Measurements from ENCODE around the gene FBP1.
A peak's percentile ranks its signal among the peaks of the same experiment; 100 is the strongest.

Gene FBP1

DNA sequence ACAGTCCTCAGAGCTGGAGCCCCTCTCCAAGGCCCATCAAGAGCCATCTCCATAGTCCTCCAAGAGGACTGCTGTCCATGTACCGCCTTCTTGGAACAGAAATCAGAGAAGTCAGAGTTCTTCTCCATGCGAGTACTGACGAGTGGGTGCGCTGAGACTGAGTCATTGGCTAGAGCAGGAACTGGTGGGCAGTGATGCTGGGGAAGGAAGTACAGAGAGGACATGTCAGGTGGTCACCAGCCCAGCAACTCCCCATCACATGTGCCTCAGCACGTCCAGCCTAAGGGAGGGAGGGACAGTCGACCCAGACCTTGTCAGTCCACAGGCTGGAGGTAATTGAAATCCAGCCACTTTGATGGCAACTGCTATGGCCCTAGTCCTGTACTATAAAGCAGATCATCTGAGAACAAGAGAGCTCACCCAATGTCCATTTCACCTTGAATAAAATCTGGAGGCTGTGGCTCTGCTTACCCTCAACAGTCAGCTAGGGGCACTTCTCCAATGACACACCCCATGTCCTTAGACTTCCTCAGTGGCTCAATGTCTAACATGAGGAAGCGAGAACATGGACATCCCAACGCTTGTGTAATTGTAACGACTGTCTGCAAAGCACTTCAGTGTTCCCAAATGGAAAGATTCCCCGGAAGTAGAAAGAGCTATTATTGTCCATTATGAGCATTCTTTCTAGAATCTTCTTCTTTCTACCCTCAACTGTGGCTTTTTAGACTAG lies 15.0 kb upstream of the FBP1 start:
- H4K5ac ChIP-seq (ENCODE audit: low read length), result no peak overlapping the region
- no peak overlapping the region for H3K9ac ChIP-seq (ENCODE audit: low read length)
- H3K4ac ChIP-seq (ENCODE audit: low read depth, low read length), result no peak overlapping the region
- no peaks in the 10 kb centered on the region for H3K27me3 ChIP-seq (ENCODE audit: insufficient read depth, low read length, poor library complexity)
- H3K36me3 ChIP-seq (ENCODE audit: control insufficient read depth, insufficient read depth, low read length), result no peaks in the 10 kb centered on the region
- no peak overlapping the region for H2AK5ac ChIP-seq (ENCODE audit: low read length)
- no peak overlapping the region for H2BK15ac ChIP-seq (replicated peaks; ENCODE audit: low read depth)
- H4K8ac ChIP-seq (ENCODE audit: low read depth, low read length), result no peak overlapping the region
- H3K18ac ChIP-seq (ENCODE audit: low read length), result no peak overlapping the region
- no peak overlapping the region for H3K4me3 ChIP-seq (ENCODE audit: low read length)
- H3K79me2 ChIP-seq (ENCODE audit: control insufficient read depth, insufficient read depth, low read length), result no peaks in the 10 kb centered on the region
- H3K56ac ChIP-seq (ENCODE audit: low read length), result no peak overlapping the region
- H3K23ac ChIP-seq (ENCODE audit: low read length), result no peak overlapping the region
- H2BK5ac ChIP-seq (ENCODE audit: low read length), result no peak overlapping the region
- no peak for DNase-seq
- H3K4me1 ChIP-seq (ENCODE audit: control insufficient read depth, low read depth, low read length), result no peaks in the 10 kb centered on the region
- H3K27ac ChIP-seq (ENCODE audit: low read depth, low read length), result no peak overlapping the region
- H3K79me1 ChIP-seq (ENCODE audit: low read length), result no peaks in the 10 kb centered on the region
- H3K4me2 ChIP-seq (ENCODE audit: low read length), result no peak overlapping the region
- WGBS (ENCODE audit: extremely low coverage, insufficient coverage, low lambda C conversion rate), result no CpG with 5 or more reads among the region's 10 CpGs
- H2BK120ac ChIP-seq (ENCODE audit: low read depth, low read length), result no peak overlapping the region

DNA sequence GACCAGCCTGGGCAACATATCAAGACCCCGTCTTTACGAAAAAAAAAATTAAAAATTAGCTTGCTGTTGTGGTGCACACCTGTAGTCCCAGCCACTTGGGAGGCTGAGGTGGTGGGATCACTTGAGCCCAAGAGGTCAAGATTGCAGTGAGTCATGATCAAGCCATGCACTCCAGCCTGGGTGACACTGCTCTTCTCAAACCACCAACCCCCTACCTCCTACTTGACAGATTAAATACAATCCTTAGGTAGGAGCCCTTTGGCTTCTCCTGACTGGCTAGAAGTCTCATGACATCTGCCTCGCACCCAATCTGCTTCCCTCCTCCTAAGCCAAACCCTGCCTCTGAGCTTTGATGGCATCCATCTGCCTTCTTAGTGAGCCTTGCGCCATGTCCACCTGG lies 11.6 kb upstream of the FBP1 start:
- Histone ChIP-seq H4K8ac (ENCODE audit: low read depth, low read length) (no peak overlapping the region), H3K27me3 (ENCODE audit: insufficient read depth, low read length, poor library complexity) (no peaks in the 10 kb centered on the region), H2AK5ac (ENCODE audit: low read length) (no peak overlapping the region), H2BK15ac (replicated peaks; ENCODE audit: low read depth) (no peak overlapping the region), H3K23ac (ENCODE audit: low read length) (no peak overlapping the region), H2BK120ac (ENCODE audit: low read depth, low read length) (no peak overlapping the region), H3K4me3 (ENCODE audit: low read length) (no peak overlapping the region), H3K4ac (ENCODE audit: low read depth, low read length) (no peak overlapping the region), H2BK5ac (ENCODE audit: low read length) (no peak overlapping the region), H3K79me1 (ENCODE audit: low read length) (no peaks in the 10 kb centered on the region), H3K27ac (ENCODE audit: low read depth, low read length) (no peak overlapping the region), H3K18ac (ENCODE audit: low read length) (no peak overlapping the region), H3K36me3 (ENCODE audit: control insufficient read depth, insufficient read depth, low read length) (no peaks in the 10 kb centered on the region), H3K56ac (ENCODE audit: low read length) (no peak overlapping the region), H3K9ac (ENCODE audit: low read length) (no peak overlapping the region), H3K79me2 (ENCODE audit: control insufficient read depth, insufficient read depth, low read length) (no peaks in the 10 kb centered on the region), H4K5ac (ENCODE audit: low read length) (no peak overlapping the region), H3K4me2 (ENCODE audit: low read length) (no peak overlapping the region), H3K4me1 (ENCODE audit: control insufficient read depth, low read depth, low read length) (no peaks in the 10 kb centered on the region)
- no CpG with 5 or more reads among the region's 4 CpGs for WGBS (ENCODE audit: extremely low coverage, insufficient coverage, low lambda C conversion rate)
- DNase-seq, result peak; percentile 34

DNA sequence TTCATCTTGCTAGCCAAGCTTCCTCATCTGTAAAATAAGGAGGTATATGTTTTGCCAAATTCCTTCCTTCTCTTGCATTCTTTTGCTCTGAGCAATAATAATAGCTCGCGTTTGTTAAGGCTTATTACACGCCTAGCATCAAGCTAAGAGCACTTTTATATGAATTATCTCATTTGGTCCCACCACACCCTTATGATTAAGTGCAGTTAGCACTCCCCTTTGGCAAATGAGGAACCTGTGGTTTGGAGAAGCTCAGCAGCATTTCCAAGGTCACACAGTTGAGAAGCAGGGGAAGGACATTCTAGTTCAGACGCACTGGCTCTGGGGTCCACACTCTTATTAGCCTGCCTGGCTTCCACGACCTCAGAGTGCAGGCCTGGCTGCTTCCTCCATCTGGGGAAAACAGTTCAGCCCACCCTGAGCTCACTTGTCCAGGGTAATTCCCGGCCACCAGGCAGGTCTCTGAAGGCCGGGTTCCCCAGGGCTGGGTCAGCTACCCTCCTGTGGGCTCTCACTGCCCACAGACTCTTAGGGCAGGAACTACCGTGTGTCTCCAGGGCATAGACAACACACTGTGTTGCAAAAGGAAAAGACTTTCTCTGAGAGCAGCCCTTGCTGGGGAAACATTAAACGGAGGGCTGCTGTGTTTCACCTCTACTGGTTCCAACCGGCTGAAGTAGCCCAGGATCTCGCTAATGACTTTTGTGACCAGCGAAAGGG lies 9.9 kb upstream of the FBP1 start:
- Histone ChIP-seq H4K8ac (ENCODE audit: low read depth, low read length) (no peak overlapping the region), H3K18ac (ENCODE audit: low read length) (no peak overlapping the region), H3K4ac (ENCODE audit: low read depth, low read length) (no peak overlapping the region), H2AK5ac (ENCODE audit: low read length) (no peak overlapping the region), H2BK15ac (replicated peaks; ENCODE audit: low read depth) (no peak overlapping the region), H3K56ac (ENCODE audit: low read length) (no peak overlapping the region), H2BK120ac (ENCODE audit: low read depth, low read length) (no peak overlapping the region), H3K4me3 (ENCODE audit: low read length) (no peak overlapping the region), H3K79me2 (ENCODE audit: control insufficient read depth, insufficient read depth, low read length) (no peaks in the 10 kb centered on the region), H3K9ac (ENCODE audit: low read length) (no peak overlapping the region), H3K79me1 (ENCODE audit: low read length) (no peaks in the 10 kb centered on the region), H3K4me1 (ENCODE audit: control insufficient read depth, low read depth, low read length) (no peaks in the 10 kb centered on the region), H3K27me3 (ENCODE audit: insufficient read depth, low read length, poor library complexity) (no peaks in the 10 kb centered on the region), H3K27ac (ENCODE audit: low read depth, low read length) (no peak overlapping the region), H2BK5ac (ENCODE audit: low read length) (no peak overlapping the region), H3K23ac (ENCODE audit: low read length) (no peak overlapping the region), H4K5ac (ENCODE audit: low read length) (no peak overlapping the region), H3K4me2 (ENCODE audit: low read length) (no peak overlapping the region), H3K36me3 (ENCODE audit: control insufficient read depth, insufficient read depth, low read length) (no peaks in the 10 kb centered on the region)
- no CpG with 5 or more reads among the region's 12 CpGs for WGBS (ENCODE audit: extremely low coverage, insufficient coverage, low lambda C conversion rate)
- DNase-seq, result no peak

DNA sequence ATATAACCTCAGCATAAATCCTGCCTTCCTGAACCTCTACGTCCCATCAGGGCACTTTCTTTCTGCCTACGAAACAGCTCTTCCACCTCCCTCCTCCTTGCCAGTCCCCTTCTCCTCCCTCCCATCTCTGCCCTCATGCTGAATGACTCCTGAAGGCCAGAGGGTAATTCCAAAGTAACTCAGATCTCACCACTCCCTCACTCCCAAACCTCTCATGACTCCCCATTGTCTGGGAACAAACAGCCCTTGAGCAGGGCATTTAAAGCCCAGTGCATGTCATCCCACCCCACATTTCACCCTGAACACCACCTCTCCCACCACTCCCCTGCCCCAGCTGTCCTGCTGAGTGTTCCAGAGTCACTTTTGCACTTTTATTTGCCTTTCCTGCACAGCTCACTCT lies 8.9 kb upstream of the FBP1 start:
- Histone ChIP-seq H3K56ac (ENCODE audit: low read length) (no peak overlapping the region), H4K8ac (ENCODE audit: low read depth, low read length) (no peak overlapping the region)
- no CpG with 5 or more reads among the region's 2 CpGs for WGBS (ENCODE audit: extremely low coverage, insufficient coverage, low lambda C conversion rate)

DNA sequence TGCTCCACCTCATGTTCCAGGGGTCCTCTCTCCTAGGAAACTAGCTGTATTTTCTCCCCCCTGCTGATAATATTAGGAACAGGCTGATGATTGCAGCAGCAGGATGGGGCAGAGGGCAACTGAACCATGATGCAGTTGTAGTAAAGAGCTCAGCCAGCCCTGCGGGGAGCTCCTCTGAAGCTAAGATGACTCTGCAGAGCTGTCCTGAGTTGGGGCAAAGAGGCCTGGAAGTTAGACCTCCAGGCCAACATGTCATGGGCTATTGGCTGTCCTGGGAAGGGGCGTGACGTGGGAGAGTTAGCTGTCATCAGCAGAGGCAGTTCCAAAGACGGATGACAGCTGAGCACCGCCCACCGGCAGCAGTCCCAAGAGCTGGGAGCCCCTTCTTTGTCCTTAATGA lies 6.6 kb upstream of the FBP1 start:
- no peak overlapping the region for H3K23ac ChIP-seq (ENCODE audit: low read length)
- no peak overlapping the region for H4K5ac ChIP-seq (ENCODE audit: low read length)
- no peaks in the 10 kb centered on the region for H3K27me3 ChIP-seq (ENCODE audit: insufficient read depth, low read length, poor library complexity)
- H4K8ac ChIP-seq (ENCODE audit: low read depth, low read length), result no peak overlapping the region
- H3K4me1 ChIP-seq (ENCODE audit: control insufficient read depth, low read depth, low read length), result no peaks in the 10 kb centered on the region
- no peak overlapping the region for H3K27ac ChIP-seq (ENCODE audit: low read depth, low read length)
- no peak overlapping the region for H3K18ac ChIP-seq (ENCODE audit: low read length)
- no peak overlapping the region for H2BK15ac ChIP-seq (replicated peaks; ENCODE audit: low read depth)
- H3K4me3 ChIP-seq (ENCODE audit: low read length), result no peak overlapping the region
- no peak overlapping the region for H3K4me2 ChIP-seq (ENCODE audit: low read length)
- H3K79me2 ChIP-seq (ENCODE audit: control insufficient read depth, insufficient read depth, low read length), result no peaks in the 10 kb centered on the region
- H2BK120ac ChIP-seq (ENCODE audit: low read depth, low read length), result no peak overlapping the region
- no CpG with 5 or more reads among the region's 6 CpGs for WGBS (ENCODE audit: extremely low coverage, insufficient coverage, low lambda C conversion rate)
- DNase-seq, result no peak
- no peak overlapping the region for H2AK5ac ChIP-seq (ENCODE audit: low read length)
- no peak overlapping the region for H2BK5ac ChIP-seq (ENCODE audit: low read length)
- no peaks in the 10 kb centered on the region for H3K79me1 ChIP-seq (ENCODE audit: low read length)
- H3K36me3 ChIP-seq (ENCODE audit: control insufficient read depth, insufficient read depth, low read length), result no peaks in the 10 kb centered on the region
- H3K9ac ChIP-seq (ENCODE audit: low read length), result no peak overlapping the region
- H3K56ac ChIP-seq (ENCODE audit: low read length), result no peak overlapping the region
- H3K4ac ChIP-seq (ENCODE audit: low read depth, low read length), result no peak overlapping the region

More for the DNA sequence above, 8.9 kb upstream of the FBP1 start:
- no peak for DNase-seq
- no peak overlapping the region for H3K4ac ChIP-seq (ENCODE audit: low read depth, low read length)
- H2BK5ac ChIP-seq (ENCODE audit: low read length), result no peak overlapping the region
- H3K4me1 ChIP-seq (ENCODE audit: control insufficient read depth, low read depth, low read length), result no peaks in the 10 kb centered on the region
- H2AK5ac ChIP-seq (ENCODE audit: low read length), result no peak overlapping the region
- no peak overlapping the region for H3K18ac ChIP-seq (ENCODE audit: low read length)
- no peaks in the 10 kb centered on the region for H3K36me3 ChIP-seq (ENCODE audit: control insufficient read depth, insufficient read depth, low read length)
- H3K79me1 ChIP-seq (ENCODE audit: low read length), result no peaks in the 10 kb centered on the region
- no peaks in the 10 kb centered on the region for H3K79me2 ChIP-seq (ENCODE audit: control insufficient read depth, insufficient read depth, low read length)
- H2BK120ac ChIP-seq (ENCODE audit: low read depth, low read length), result no peak overlapping the region
- H3K27me3 ChIP-seq (ENCODE audit: insufficient read depth, low read length, poor library complexity), result no peaks in the 10 kb centered on the region
- no peak overlapping the region for H3K4me2 ChIP-seq (ENCODE audit: low read length)
- no peak overlapping the region for H2BK15ac ChIP-seq (replicated peaks; ENCODE audit: low read depth)
- H3K4me3 ChIP-seq (ENCODE audit: low read length), result no peak overlapping the region
- H3K23ac ChIP-seq (ENCODE audit: low read length), result no peak overlapping the region
- H3K9ac ChIP-seq (ENCODE audit: low read length), result no peak overlapping the region
- H3K27ac ChIP-seq (ENCODE audit: low read depth, low read length), result no peak overlapping the region
- H4K5ac ChIP-seq (ENCODE audit: low read length), result no peak overlapping the region

Data from mesendoderm (in vitro differentiated cells).